ENCODE data around the gene TPRKB.
"Not testable (repeated sequence)": the region's sequence is repeated elsewhere in the genome, so short reads cannot be mapped to it uniquely, and the experiment has no call there.

Gene TPRKB

DNA sequence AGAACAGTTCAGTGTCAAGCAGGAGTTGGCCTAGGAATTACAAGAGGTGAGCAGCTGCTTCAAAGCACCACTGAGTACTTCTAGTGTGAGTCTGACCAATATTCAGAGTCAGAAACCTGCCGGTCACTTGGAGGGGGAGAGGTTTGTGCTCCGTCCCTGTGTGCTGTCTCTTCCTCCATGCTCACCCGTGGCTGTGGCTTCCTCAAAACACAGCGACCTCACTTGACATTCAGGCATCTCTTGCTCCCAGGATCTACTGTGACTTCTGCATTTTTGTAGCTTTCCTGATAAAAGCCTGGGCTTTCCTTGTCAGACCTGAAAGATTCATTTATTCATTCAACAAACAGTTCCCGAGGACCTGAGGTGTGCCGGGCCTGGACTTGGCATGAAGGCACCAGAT lies 32.9 kb downstream of the TPRKB start:
- Histone ChIP-seq H4K20me1 (ENCODE audit: insufficient read depth, low read length, poor library complexity, severe bottlenecking) (no peaks in the 10 kb centered on the region), H2AFZ (ENCODE audit: low read length) (no peak overlapping the region), H3K9ac (ENCODE audit: low read depth, low read length, poor library complexity, severe bottlenecking) (no peak overlapping the region), H3K4me3 (ENCODE audit: low read length, poor library complexity, severe bottlenecking) (no peak overlapping the region), H3K4me1 (ENCODE audit: insufficient read depth, low read length, poor library complexity, severe bottlenecking) (no peaks in the 10 kb centered on the region), H3K36me3 (ENCODE audit: insufficient read depth, low read length) (no peaks in the 10 kb centered on the region), H3F3A (ENCODE audit: low read depth) (no peaks in the 10 kb centered on the region), H3K9me2 (replicated peaks; ENCODE audit: low read depth, low read length) (no peaks in the 10 kb centered on the region), H3K79me2 (ENCODE audit: insufficient read depth, low read length) (no peaks in the 10 kb centered on the region), H3K27me3 (ENCODE audit: insufficient read depth, low read length, poor library complexity, severe bottlenecking) (no peaks in the 10 kb centered on the region), H3K4me2 (ENCODE audit: low read depth, low read length, poor library complexity, severe bottlenecking) (no peak overlapping the region), H3K9me3 (ENCODE audit: insufficient read depth, low read depth, low read length) (no peaks in the 10 kb centered on the region)
- TF ChIP-seq, protein P1, sequence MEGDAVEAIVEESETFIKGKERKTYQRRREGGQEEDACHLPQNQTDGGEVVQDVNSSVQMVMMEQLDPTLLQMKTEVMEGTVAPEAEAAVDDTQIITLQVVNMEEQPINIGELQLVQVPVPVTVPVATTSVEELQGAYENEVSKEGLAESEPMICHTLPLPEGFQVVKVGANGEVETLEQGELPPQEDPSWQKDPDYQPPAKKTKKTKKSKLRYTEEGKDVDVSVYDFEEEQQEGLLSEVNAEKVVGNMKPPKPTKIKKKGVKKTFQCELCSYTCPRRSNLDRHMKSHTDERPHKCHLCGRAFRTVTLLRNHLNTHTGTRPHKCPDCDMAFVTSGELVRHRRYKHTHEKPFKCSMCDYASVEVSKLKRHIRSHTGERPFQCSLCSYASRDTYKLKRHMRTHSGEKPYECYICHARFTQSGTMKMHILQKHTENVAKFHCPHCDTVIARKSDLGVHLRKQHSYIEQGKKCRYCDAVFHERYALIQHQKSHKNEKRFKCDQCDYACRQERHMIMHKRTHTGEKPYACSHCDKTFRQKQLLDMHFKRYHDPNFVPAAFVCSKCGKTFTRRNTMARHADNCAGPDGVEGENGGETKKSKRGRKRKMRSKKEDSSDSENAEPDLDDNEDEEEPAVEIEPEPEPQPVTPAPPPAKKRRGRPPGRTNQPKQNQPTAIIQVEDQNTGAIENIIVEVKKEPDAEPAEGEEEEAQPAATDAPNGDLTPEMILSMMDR (conservative IDR thresholded peaks at IDR 0.05; ENCODE audit: low read length): no peak
- no peak for TF ChIP-seq EZH2phosphoT487 (IDR thresholded peaks at IDR 0.05; ENCODE audit: borderline replicate concordance)

DNA sequence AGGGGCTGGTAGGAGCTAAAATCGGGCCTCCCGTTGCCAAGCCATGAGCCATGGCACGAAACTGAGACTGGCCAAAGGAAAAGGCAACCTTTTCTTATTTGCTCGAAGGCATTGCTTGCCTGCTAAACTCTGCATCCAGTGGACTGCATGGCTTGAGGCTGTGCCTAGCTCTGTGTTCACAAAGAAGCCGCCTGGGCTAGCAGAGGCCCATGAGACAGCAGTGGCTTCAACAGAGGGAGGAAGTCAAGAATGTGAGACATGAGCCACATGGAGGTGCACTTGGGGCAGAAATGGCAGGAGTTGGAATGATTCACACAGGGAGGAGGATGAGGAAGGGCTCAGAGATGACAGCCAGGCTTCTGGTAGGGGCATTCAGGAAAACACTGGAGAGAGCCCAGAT lies 33.5 kb downstream of the TPRKB start:
- Histone ChIP-seq H3F3A (ENCODE audit: low read depth) (no peaks in the 10 kb centered on the region), H2AFZ (ENCODE audit: low read length) (no peak overlapping the region), H4K20me1 (ENCODE audit: insufficient read depth, low read length, poor library complexity, severe bottlenecking) (no peaks in the 10 kb centered on the region), H3K4me2 (ENCODE audit: low read depth, low read length, poor library complexity, severe bottlenecking) (no peak overlapping the region), H3K4me1 (ENCODE audit: insufficient read depth, low read length, poor library complexity, severe bottlenecking) (no peaks in the 10 kb centered on the region), H3K9me3 (ENCODE audit: insufficient read depth, low read depth, low read length) (no peaks in the 10 kb centered on the region), H3K9me2 (replicated peaks; ENCODE audit: low read depth, low read length) (no peaks in the 10 kb centered on the region), H3K9ac (ENCODE audit: low read depth, low read length, poor library complexity, severe bottlenecking) (no peak overlapping the region), H3K79me2 (ENCODE audit: insufficient read depth, low read length) (no peaks in the 10 kb centered on the region), H3K27me3 (ENCODE audit: insufficient read depth, low read length, poor library complexity, severe bottlenecking) (no peaks in the 10 kb centered on the region), H3K36me3 (ENCODE audit: insufficient read depth, low read length) (no peaks in the 10 kb centered on the region), H3K4me3 (ENCODE audit: low read length, poor library complexity, severe bottlenecking) (no peak overlapping the region)
- TF ChIP-seq EZH2phosphoT487 (IDR thresholded peaks at IDR 0.05; ENCODE audit: borderline replicate concordance): no peak
- TF ChIP-seq, protein P1 (conservative IDR thresholded peaks at IDR 0.05; ENCODE audit: low read length): no peak

DNA sequence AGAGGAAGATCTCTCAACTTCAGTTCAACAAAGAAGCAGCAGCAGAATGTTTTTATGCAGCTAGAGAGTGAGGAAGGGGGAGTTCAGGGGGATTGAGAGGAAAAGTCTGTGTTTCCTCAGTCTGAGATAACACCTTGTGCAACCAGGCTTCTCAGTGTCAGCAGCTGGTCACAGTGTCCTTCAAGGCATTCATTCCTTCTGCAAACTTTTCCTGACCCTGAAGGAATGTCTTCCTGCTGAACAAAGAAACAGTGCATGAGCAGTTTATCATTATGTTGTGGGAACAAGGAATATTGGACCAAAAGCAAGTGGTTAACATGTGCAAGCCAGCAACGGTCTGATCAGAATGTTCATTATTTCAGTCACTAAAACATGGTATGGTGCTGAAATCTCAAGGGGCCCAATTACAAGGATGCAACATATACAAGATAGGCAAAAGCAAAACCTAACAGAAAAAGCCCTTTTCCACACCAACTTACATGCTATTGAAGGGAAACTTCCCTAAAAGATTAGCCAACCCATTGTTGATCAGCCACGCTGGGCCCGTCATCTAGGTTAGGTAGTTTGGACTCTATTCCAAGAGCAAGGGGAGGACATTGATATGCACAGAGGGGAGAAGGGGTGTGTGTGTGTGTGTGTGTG lies 34.2 kb downstream of the TPRKB start:
- H3K9me2 ChIP-seq (replicated peaks; ENCODE audit: low read depth, low read length); H3K4me3 ChIP-seq (ENCODE audit: low read length, poor library complexity, severe bottlenecking); H4K20me1 ChIP-seq (ENCODE audit: insufficient read depth, low read length, poor library complexity, severe bottlenecking); H3K4me1 ChIP-seq (ENCODE audit: insufficient read depth, low read length, poor library complexity, severe bottlenecking); H3F3A ChIP-seq (ENCODE audit: low read depth); H3K27me3 ChIP-seq (ENCODE audit: insufficient read depth, low read length, poor library complexity, severe bottlenecking); H3K9ac ChIP-seq (ENCODE audit: low read depth, low read length, poor library complexity, severe bottlenecking); H2AFZ ChIP-seq (ENCODE audit: low read length); H3K4me2 ChIP-seq (ENCODE audit: low read depth, low read length, poor library complexity, severe bottlenecking); H3K36me3 ChIP-seq (ENCODE audit: insufficient read depth, low read length); H3K79me2 ChIP-seq (ENCODE audit: insufficient read depth, low read length); H3K9me3 ChIP-seq (ENCODE audit: insufficient read depth, low read depth, low read length): not testable (repeated sequence)

DNA sequence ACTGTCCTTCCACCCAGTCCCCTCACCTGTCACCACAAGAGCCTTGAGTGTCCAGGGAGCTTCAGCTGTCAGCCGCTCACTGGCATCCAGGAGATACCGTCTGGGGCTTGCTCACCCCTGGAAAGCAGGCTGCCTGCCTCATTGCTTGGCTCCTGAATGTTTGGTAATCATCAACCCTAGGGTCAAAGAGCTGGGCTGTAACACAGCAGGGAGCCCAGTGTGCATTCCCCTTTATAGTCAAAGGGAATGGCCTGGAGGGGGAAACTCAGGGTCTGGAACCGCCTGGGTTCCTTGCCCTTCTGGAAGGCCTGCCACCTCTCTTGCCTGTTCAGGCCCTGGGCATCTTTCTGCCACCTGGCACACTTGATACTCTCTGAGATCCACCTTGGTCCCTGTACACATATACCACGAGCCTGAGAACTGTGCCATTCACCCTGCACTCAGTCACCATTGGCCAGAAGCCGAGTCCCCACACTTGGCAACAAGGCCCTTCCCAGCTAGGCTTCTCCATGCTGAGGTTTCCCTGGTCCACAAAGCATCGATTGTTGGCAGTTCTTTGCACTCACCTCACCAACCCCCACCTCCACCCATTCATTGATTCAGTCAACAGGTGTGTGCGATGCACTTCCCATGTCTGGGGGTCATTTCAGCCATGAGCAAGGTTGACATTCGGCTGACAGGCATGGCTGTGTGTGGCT lies 35.0 kb downstream of the TPRKB start:
- Histone ChIP-seq H3F3A (ENCODE audit: low read depth) (no peaks in the 10 kb centered on the region), H3K4me2 (ENCODE audit: low read depth, low read length, poor library complexity, severe bottlenecking) (no peak overlapping the region), H3K36me3 (ENCODE audit: insufficient read depth, low read length) (no peaks in the 10 kb centered on the region), H3K27me3 (ENCODE audit: insufficient read depth, low read length, poor library complexity, severe bottlenecking) (no peaks in the 10 kb centered on the region), H3K9me2 (replicated peaks; ENCODE audit: low read depth, low read length) (no peaks in the 10 kb centered on the region), H3K9me3 (ENCODE audit: insufficient read depth, low read depth, low read length) (peaks cover 2% of the 10 kb centered on the region; the same call in 1 of the 2 replicates), H3K4me1 (ENCODE audit: insufficient read depth, low read length, poor library complexity, severe bottlenecking) (no peaks in the 10 kb centered on the region), H3K79me2 (ENCODE audit: insufficient read depth, low read length) (no peaks in the 10 kb centered on the region), H3K9ac (ENCODE audit: low read depth, low read length, poor library complexity, severe bottlenecking) (no peak overlapping the region), H3K4me3 (ENCODE audit: low read length, poor library complexity, severe bottlenecking) (no peak overlapping the region), H2AFZ (ENCODE audit: low read length) (no peak overlapping the region), H4K20me1 (ENCODE audit: insufficient read depth, low read length, poor library complexity, severe bottlenecking) (no peaks in the 10 kb centered on the region)
- no peak for TF ChIP-seq EZH2phosphoT487 (IDR thresholded peaks at IDR 0.05; ENCODE audit: borderline replicate concordance)
- TF ChIP-seq, protein P1 (conservative IDR thresholded peaks at IDR 0.05; ENCODE audit: low read length): no peak

DNA sequence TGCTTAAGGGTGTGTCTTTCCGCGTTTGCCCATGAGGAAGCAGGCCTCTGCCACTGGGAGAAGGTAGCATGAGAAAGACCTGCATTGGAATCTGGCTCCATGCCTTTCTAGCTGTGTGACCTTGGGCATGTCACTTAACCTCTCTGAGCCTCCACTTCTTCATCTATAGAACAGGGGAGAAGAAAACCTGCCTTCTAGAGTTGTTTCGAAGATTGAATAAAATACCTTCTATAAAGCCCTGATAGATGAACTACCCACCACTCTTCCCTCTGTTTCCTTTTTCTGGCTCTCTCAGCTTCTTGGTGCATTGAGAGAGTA lies 35.7 kb downstream of the TPRKB start:
- H4K20me1 ChIP-seq (ENCODE audit: insufficient read depth, low read length, poor library complexity, severe bottlenecking); H3K9me3 ChIP-seq (ENCODE audit: insufficient read depth, low read depth, low read length); H3K9ac ChIP-seq (ENCODE audit: low read depth, low read length, poor library complexity, severe bottlenecking); H3K4me3 ChIP-seq (ENCODE audit: low read length, poor library complexity, severe bottlenecking); H3F3A ChIP-seq (ENCODE audit: low read depth); H3K4me1 ChIP-seq (ENCODE audit: insufficient read depth, low read length, poor library complexity, severe bottlenecking); H2AFZ ChIP-seq (ENCODE audit: low read length); H3K79me2 ChIP-seq (ENCODE audit: insufficient read depth, low read length); H3K4me2 ChIP-seq (ENCODE audit: low read depth, low read length, poor library complexity, severe bottlenecking); H3K27me3 ChIP-seq (ENCODE audit: insufficient read depth, low read length, poor library complexity, severe bottlenecking); H3K36me3 ChIP-seq (ENCODE audit: insufficient read depth, low read length); H3K9me2 ChIP-seq (replicated peaks; ENCODE audit: low read depth, low read length): not testable (repeated sequence)

Measured in Loucy (cell line).